HG03460 (cell line): ENCODE results near the gene BMERB1.

Experiments used
- ATAC-seq: cut with Tn5 transposase; IDR thresholded peaks from one replicate; pipeline ENCODE4 v1.9.1; 2021; ENCODE audit not compliant: unreplicated experiment

The BMERB1 gene

DNA sequence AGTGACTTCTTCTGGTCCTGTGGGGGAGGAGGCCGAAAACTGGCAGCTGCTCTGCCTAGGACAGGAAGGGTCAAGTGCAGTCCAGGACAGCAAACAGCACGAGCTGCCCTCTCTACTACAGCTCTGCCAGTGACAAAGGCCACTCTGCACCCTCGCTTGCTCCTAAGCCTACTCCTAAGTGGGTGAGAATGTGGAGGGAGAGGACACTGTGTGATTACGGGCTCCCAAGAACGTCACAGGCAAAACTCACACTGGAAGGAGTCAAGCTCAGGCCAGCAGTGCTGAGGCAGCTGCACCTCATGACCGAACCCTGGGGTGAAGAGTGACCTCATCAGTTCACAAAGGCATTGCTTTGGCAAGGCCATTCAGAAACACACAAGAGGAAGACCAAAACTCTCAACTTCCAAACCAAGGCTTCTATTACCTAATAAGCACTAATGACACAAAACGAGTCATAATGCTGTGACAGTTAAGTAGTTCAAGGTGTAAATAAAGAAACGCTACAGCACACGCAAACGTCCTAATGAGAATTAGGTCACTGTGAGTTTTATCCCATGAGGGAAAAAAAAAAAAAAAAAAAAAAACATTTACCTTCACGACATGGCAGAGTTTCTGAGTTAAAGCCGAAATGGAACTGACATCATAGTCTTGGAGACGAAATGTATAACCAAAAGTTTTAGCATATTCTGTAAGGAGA, 173.5 kb downstream of the BMERB1 start:
- ATAC-seq = no peak

GRCh38 chr16:15608398-15609285, 174.3 kb downstream of the BMERB1 start:
- ATAC-seq = no peak

DNA sequence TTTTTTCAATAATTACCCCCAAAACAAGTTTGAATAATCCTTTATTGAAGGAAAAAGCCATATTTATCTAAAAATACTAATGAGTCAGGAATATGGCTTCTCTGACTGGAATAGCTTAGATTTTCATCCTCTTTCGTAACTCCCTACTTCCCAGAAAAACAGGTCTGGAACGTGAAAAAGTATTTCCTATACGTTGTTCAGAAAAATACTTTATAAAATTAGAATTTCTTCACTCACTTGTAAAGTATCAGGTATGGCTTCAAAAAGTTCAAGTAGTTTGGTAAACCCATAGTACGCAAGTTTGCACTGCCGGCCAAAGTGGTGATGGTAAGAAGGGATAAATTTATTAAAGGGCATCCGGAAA, 174.9 kb downstream of the BMERB1 start:
- no peak for ATAC-seq

- ATAC-seq = no peak
Observed at GRCh38 chr16:15610369-15610871, 176.0 kb downstream of the BMERB1 start.

- no peak for ATAC-seq
Observed at GRCh38 chr16:15611610-15612009, 177.2 kb downstream of the BMERB1 start.

GRCh38 chr16:15613676-15614075, 179.3 kb downstream of the BMERB1 start:
- ATAC-seq = no peak

DNA sequence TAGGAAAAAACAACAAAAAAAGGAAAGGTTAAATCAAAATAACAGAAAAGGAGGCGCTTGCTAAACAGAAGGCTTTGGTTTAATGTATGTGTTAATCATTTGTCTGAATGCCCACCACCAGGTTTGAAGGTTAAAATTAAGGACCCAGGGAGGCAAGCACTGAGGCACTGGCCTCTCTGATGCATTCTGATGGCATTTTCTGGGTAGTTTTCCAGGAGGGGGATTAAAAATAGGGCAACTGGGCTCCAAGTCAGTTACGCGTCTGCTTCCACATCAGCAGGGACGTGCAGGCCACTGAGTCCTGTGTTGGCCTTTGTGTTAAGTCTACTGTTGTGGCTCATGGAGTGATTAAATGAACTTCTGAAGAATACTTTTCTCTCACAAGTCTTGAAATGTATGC, 181.6 kb downstream of the BMERB1 start:
- no peak for ATAC-seq

DNA sequence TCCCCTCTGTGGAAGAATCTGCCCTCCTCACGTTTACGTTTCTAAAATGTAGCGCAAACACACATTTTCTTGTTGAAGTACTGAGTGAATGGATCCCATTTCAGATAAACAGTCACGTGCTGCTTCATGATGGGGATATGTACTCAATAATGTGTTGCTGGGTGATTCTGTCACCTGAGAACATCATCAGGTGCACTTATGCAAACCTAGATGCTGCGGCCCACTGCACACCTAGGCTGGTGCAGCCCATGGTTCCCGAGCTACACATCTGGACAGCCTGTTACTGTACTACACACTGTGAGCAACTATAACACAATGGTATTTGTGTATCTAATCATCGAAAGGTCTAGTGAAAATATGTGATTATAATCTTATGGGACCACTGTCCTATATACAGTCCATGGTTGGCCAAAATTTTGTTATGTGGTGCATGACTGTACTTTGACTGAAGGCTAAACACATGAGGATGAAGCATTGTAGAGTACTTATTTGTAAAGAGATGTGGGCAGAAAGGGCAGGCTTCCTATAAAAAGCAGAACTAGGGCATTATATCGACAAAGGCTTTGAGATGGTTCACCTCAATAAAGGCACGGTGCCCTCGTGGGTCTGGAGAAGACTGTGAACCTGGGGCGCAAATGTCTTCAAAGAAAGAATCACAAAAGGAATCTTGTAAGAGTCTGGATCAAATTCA, 182.2 kb downstream of the BMERB1 start:
- ATAC-seq = no peak

GRCh38 chr16:15617901-15618300, 183.5 kb downstream of the BMERB1 start:
- ATAC-seq = no peak

GRCh38 chr16:15618392-15618791, 184.0 kb downstream of the BMERB1 start:
- ATAC-seq = no peak

DNA sequence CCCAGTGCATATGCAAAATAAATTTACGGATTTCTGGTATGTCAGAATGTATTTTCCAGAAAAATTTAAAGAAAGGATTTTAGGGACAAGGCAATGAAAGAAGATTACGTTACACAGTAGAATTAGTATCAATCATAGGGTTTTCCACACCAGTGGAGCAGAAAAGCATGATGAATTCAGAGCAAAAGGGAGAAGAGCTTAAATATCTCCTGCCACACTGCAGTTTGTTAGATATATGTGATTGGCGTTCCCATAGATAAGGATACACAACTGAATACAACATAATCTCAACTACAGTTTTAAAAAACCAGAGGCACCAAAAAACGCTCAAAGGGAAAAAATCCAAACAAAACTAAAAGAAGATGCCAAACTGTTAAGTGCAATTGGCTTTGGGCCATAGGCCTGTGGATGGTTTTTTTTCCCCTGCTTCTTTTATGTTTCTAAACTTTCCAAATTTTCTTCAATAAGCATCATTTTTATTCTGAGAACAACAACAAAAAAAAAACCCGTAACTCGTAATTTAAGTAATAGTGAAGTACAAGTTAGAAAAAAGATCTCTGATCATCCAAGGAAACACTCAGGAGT, 186.3 kb downstream of the BMERB1 start:
- no peak for ATAC-seq

- no peak for ATAC-seq
Observed at GRCh38 chr16:15621456-15621855, 187.1 kb downstream of the BMERB1 start.

DNA sequence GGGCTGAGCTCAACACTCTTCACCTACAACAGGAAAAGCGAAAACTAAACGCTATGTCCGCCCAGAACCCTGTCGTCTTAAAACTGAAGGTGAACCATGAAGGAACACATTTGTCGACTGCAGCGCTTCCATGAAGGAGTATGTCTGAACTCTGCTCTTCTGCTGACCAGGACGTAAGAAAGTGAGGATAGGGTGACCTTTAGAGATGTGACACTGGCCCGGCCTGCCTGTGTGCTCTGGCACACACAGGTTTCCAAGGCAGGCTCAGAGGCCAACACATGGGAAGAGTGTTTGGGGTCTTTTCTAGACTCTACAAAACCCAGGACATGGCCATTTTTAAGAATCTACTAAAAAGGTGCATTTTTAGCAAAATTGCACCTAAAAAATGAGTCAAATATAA, 187.5 kb downstream of the BMERB1 start:
- ATAC-seq = no peak

GRCh38 chr16:15631730-15632409, 197.5 kb downstream of the BMERB1 start:
- ATAC-seq = no peak

DNA sequence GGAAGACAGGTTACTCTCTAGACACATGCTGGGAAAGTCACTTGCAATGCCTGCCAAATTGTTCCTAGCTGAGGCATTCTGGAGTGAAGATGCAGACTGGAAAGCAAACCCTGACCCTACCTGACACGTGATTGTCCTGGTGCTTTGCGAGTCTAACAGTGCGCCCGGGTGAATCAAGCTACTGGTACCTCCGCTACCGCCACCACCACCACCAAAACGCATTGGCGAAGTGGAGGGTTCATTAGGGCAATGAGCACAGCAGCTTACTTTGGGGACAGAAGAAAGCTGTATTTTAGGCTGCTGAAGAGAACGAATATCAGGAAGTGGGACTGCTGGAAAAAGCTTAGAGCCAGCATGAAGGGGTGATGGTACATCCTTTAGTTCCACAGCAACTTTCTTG, 201.5 kb downstream of the BMERB1 start:
- ATAC-seq = no peak

DNA sequence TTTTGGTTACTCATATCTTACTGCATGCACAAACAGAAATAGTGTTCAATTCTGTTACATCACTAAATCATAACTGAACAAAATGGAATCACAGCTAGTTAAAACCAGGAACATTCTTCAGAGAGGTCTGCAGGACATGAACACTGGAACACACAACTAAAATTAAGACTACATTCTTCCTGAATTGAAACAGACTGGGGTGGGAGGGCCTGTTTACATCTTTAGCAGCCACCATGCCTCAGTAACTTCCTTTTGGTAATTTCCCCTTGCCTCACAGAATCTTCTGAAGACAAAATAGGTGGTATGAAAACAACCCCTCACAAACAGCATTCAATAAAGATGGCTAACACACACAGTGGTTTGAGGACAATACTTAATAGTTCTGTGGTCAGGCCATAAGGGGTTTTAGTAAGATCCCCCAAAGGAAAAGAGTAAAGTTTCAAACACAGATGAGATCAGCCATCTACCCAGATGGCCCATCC, 202.0 kb downstream of the BMERB1 start:
- ATAC-seq = no peak
